Fibroblast of mammary gland (primary cell): ENCODE measurements around the gene PRRT1.

Source experiments
- DNase-seq: peaks from one replicate; pipeline ENCODE4 v3.0.0-alpha.2; 2010; ENCODE audit warnings: low read depth
- H3K4me3 ChIP-seq: 2 replicates; pipeline ENCODE4 v1.5.1; 2011; ENCODE audit warnings: low read depth, mild to moderate bottlenecking, low read length, moderate library complexity; ENCODE audit not compliant: control insufficient read depth
- CTCF ChIP-seq: conservative IDR thresholded peaks from 2 replicates; pipeline ENCODE4 v1.5.1; 2011; ENCODE audit warnings: low read depth, low read length, inconsistent platforms; ENCODE audit not compliant: control insufficient read depth, insufficient read depth

Gene PRRT1

GRCh38 chr6:32111424-32112066 lies 40.2 kb downstream of the PRRT1 start:
- H3K4me3 ChIP-seq, result no peak overlapping the region
- no peak for DNase-seq
- no peak for TF ChIP-seq CTCF

GRCh38 chr6:32110632-32111031 lies 41.1 kb downstream of the PRRT1 start:
- no peak for TF ChIP-seq CTCF
- H3K4me3 ChIP-seq, result no peak overlapping the region
- no peak for DNase-seq

GRCh38 chr6:32109765-32110160 lies 42.0 kb downstream of the PRRT1 start:
- no peak for TF ChIP-seq CTCF
- DNase-seq, result no peak
- no peak overlapping the region for H3K4me3 ChIP-seq

- DNase-seq, result no peak
- no peak within 1 kb of the TSS for H3K4me3 ChIP-seq
- TF ChIP-seq CTCF, result no peak
Measured at GRCh38 chr6:32109114-32109764, 42.5 kb downstream of the PRRT1 start, which contains the start of gene TNXB. TSS of gene TNXB (minus strand) at chr6:32109338. CDS start at chr6:32098198, 11,140 bp downstream.

- no peak for TF ChIP-seq CTCF
- no peak overlapping the region for H3K4me3 ChIP-seq
- no peak for DNase-seq
Measured at GRCh38 chr6:32108727-32109113, 43.0 kb downstream of the PRRT1 start.

GRCh38 chr6:32108094-32108627 lies 43.6 kb downstream of the PRRT1 start:
- H3K4me3 ChIP-seq, result no peak overlapping the region
- DNase-seq, result peak; percentile 55
- TF ChIP-seq CTCF, result no peak

GRCh38 chr6:32107406-32107805 lies 44.3 kb downstream of the PRRT1 start:
- no peak for TF ChIP-seq CTCF
- no peak for DNase-seq
- H3K4me3 ChIP-seq, result no peak overlapping the region
